GM21825 (cell line): Measurements from ENCODE around the gene PSMC3IP.

ENCODE experiments used
- ATAC-seq: cut with Tn5 transposase; IDR thresholded peaks from one replicate; pipeline ENCODE4 v1.9.1; 2021; ENCODE audit warnings: mild to moderate bottlenecking, moderate library complexity; ENCODE audit not compliant: unreplicated experiment

The PSMC3IP gene

DNA sequence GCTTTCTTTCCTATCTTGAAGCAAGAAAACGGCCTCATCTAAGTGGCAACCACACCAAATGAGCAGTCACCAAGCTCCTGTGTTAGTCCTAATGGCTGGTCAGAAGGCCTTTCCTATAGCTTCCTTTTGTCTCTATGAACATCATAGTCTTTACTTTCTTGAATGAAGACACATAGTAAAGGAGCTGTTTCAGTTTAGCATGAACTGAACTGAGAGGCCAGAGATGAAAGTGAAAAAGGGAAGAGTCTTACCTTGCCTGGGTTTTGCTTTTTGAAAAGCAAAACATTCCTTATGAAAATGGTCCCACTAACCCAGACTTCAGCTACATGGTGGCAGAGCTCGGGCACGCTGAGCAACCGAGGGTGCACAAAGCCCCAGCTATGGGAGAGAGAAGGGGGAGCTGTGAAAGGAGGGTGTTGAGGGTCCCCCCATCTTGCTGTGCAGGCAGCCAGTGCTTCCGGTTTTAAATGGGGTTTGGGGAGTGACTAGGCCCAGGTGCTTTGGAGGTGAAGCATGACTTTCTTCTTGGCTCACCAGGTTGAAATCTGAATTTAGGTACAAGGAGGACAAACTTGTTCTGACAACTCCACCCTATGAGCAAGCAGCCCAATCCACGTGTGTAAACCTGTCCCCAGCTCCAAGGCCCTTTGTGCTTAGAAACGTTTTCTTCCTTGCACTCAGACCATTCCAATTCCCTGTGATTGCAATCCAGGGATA is 9.1 kb upstream of the PSMC3IP start:
- no peak for ATAC-seq

DNA sequence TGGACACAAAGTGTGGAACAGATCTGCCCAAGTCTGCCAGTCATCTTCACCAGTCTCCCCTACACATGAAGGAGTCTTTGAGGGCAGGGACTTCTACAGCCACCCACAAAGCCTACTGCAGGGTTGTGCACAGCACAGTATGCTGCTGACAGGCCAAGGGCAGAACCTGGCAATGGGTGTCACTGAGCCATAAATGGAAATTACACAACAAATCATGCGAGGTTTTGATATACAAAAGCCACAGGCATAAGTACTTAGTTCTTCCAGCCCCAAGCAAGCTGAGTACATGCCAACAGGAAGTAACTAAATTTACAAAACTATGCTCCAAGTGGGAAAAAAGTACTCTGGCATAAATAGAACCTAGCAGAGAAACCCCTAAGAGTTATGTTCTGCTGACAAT is 7.8 kb upstream of the PSMC3IP start:
- no peak for ATAC-seq

DNA sequence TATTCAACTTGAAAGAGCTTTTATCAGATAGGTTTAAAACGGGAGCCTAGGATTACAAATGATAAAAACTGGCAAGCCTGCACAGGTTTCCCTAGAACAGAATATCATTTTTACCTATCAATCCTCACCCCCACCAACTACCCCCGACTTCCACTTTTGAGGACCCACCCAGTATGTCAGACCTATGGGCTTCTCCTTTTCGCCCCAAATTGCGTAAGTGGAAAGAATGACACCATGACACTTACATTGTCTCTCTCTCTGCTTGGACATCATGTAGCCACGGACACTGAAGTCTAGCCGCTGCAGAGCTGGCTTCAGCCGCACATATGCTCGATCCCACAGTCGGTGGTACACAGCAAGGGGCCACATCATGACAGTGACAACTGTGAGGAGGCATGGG is 7.4 kb upstream of the PSMC3IP start:
- ATAC-seq: no peak

DNA sequence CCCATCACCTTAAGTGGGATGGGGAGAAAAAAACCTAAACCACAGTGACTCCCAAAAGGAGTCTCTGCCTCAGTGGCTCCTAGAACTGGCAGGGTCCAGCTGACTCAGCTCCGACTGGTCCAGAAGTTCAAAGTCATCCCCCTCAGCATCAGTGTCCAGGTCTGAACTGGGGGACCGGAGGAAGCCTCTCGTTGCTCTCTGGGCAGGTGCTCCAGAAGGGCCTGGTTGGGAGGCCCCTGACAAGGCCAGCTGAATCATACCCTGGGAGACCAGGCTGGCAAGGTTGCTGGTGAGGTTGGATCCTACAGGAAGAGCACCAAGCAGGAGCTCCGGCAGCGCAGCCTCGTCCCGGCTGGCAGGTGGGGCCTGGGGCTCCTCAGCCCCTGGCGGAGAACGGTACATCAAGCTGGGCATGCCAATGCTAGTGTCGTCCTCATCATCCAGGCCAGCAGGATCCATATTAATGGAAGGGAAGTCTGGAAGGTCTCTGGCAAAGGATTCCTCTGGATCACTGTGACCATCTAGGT is 4.3 kb upstream of the PSMC3IP start:
- ATAC-seq: no peak

DNA sequence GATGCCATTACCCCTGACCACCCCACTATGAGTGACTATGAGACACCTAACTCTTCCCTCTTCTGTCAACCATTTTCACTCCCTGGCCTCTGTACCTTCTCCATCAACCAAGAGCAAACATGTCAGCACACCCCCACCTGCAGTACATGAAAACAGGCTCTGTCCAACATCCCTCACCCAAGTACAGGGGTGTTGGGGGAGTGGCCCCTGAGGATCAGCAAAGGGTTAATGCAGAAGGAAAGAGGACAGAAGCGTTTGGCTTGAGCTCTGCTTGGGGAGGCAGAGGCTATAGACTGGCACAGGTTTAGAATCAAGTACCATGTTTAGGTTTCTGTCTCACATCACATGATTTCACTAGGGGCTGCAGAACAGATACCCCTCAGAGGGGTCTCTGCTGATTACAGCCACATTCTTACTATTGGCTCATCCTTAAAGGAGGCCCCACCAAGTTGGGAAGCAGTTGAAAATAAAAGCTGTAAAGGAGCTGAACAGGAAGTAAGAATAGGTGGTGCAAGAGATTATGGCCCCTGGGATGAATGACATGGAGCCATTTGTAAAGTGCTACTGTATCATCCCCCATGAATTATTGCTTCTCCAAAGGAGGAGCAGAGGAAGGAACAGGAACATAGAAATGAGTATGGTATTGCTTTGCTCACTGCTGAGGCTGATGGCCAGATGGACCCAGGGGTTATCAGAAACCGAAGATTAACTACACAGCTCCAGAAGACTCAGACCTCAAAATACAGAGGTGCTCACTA is 2.4 kb upstream of the PSMC3IP start:
- ATAC-seq: no peak

DNA sequence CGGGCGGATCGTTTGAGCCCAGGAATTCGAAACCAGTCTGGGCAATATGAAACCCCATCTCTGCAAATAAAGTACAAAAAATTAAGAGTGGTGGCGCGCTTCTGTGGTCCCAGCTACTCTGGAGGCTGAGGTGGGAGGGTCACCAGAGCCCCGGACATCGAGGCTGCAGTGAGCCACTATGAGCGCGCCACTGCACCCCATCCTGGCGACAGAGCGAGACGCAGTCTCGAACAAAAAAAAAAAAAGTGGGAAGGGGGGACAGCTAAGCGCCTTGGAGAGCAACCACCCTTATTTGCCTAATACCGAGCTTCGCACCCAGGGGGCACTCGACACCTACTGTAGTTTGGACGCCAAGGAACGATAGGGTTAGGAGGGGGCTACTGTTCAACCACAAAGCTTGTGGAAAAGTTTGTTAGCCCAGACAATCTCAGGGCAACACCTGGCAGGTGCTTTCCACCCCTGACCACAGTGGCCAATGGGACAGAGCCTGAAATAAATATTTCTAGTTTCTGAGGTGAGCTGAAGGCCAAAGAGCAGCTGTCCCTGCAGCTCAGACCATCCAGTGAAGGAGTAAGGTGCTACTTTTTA is 847 bp upstream of the PSMC3IP start:
- peak; percentile 53 for ATAC-seq

DNA sequence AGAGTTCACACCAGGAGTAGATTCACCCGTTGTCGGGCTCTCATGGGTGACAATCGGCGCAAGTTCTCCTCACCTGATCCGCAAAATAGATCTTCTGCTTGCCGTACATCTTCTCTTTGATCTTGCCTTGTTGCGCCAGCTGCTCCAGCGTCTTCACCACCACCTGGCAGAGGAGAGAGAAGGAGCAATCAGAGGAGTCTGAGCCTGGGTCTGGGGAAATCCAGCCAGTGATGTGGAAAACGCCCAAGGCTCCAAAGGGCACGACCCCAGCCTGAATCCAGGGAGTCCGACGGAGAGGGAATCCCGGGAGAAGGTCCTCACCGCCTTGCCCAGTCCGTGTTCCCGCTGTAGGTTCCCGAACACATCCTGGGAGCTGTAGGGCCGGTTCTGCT is 393 bp downstream of the PSMC3IP start:
- no peak for ATAC-seq

DNA sequence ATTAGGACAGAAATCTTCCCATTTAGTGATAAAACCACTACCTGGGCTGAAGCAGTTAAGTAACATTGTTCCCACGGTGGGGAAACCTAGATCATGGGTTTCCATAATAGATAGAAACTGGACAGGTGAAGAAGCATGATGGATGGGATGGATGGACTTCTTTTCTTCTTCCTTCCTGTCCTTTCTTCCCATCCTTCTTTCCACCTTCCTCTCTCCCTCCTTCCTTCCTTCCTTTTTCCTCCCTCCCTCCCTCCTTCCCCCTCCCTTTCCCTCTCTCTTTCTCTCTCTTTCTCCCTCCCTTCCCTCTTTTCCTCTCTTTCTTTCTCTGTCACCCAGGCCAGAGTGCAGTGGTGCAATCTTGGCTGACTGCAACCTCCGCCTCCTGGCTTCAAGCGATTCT is 3.1 kb downstream of the PSMC3IP start:
- ATAC-seq: no peak

DNA sequence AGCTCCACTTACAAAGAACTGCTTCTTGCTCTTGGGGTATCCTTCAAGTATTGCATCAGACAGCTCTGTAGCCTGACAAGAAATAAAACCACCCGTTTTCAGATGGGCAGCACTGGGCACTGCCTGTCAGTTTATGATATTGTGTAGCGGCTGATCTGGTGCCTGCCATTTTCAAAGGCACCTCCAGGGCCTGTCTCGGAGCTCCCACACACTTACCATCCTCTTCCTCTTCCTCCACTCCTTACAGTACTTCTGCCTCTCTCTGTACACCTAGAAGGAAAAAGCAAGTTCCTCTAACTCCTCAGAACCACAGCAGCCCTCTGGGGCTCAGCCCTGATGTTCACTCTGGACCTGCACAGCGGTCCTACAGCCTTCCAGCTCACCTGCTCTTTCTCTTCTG is 4.4 kb downstream of the PSMC3IP start:
- ATAC-seq: no peak

DNA sequence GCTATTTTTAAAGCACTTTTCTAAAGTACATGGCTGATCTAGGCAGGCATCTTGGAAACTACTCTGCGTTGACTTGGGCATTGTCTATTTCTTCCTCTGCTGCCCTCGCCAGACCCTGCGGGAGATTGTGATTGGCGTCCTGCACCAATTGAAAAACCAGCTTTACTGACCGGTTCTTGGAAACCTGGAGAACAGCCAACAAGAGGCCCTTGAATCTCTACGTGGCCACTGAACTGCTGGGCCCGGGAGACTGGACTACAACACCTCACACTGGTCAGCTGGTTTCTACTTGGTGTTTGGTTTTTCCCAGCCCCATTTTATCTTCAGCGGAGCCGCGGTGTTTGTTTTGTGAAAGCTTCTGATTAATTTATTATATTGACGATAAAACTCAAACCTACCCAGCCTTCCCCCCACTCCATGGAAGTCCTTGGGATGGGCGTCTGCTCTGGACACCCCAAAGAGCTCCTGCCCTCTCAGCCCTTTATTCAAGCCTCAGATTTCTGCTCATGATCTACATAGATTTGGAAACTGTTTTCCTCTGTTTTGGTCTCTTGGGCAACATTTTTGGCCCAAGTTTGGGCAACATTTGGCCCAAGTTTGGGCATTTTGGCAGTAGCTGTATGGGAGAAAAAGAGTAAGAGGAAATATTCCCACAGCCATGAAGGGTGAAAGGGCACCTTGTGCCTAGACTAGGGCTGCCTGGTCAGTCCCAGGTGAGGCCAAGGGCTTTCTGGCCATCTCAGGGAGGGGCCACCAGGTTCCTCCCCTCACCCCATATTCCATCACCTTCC is 5.9 kb downstream of the PSMC3IP start:
- no peak for ATAC-seq

DNA sequence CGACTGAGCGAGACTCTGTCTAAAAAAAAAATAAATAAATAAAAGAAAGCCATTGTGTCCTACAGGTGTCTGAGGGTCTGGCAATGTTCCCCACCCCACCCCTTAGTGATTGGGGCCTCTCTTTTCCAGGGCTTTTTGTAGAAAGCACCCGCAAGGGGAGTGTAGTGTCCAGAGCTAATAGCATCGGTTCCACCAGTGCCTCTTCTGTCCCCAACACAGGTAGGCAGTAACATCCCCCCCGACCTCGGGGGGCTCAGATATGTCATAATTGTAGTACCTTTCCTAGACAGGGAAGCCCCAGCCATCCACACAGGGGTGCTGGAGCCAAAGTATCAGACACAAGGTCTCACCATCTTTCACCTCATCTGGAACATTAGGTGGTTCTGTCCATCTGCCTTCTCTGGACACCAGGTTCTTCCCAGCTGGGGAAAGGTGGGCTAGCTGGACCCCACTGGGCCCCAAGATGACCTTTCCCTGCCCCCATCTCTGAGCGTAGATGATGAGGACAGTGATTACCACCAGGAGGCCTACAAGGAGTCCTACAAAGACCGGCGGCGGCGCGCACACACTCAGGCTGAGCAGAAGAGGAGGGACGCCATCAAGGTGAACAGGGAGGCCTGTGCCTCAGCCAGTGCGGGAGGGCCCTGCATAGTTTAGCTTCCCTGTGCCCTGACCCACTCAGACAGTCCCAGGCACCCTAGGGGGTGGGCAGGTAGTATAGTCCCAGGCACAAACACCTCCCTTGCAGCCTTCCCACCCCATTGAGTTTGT is 9.0 kb downstream of the PSMC3IP start:
- ATAC-seq: no peak

DNA sequence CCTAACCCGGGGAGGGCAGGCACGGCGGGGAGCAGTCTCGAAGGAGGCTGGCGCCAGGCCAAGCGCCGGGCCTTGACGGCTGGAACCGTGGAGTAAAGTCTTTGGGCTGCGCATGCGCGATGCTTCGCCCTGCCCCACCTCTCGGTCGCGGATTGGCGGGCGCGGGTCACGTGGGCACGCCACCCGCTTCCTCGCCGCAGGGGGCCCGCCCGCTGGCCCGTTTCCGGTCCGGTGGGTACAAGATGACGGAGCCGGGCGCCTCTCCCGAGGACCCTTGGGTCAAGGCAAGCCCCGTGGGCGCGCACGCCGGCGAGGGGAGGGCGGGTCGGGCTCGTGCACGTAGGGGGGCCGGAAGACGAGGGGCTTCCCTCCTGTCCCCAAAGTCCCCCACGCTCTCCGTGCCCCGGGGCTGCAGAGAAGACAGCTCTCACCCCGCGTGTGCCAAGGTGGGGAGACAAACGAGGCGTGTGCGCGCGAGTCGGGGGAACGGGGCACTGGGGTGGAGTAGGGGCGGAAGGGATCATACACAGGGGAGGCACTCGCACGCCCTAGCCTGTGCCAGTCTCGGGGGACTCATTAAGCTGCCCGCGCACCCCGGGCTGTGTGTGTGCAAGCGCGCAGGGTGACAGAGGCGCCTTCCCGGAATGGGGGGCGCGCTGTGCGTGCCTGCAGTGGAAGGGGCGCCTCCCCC is 10.5 kb downstream of the PSMC3IP start, which contains the start of gene MLX:
MLX (plus strand) TSS at position 218 of the 691 bp plus-strand sequence; CDS start at position 243, 25 bp downstream.
- no peak for ATAC-seq

DNA sequence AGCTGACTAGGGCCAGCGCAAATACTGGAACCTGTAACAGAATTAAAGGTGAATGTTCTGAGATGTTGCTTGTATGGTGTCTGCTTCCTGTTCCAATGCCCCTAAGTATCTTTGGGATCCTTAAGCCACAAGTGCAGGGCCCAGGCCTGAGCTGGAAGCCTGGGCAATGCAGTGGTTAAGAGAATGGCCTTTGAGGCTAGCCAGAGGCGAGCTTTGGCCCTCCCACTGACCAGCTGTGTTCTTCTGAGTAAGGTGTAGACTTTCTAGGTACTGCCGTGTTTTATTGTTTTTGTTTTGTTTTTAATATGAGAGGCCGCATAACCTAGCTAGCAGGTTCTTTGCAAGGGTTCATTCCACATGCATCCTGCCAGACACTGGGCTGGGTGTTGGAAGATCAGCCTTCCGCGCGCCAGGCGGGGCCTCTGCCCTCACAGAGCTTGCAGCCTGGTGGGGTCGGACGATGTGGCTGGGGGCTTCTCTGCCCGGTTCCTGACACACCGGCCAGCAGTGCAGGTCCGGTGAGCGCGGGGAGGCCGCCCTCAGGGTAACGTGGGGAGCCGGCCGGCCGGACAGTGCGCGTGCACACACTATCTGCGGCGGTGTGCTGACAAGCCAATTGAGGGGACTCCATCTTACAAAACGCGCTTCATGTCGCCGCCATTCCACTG is 11.2 kb downstream of the PSMC3IP start:
- ATAC-seq: no peak

DNA sequence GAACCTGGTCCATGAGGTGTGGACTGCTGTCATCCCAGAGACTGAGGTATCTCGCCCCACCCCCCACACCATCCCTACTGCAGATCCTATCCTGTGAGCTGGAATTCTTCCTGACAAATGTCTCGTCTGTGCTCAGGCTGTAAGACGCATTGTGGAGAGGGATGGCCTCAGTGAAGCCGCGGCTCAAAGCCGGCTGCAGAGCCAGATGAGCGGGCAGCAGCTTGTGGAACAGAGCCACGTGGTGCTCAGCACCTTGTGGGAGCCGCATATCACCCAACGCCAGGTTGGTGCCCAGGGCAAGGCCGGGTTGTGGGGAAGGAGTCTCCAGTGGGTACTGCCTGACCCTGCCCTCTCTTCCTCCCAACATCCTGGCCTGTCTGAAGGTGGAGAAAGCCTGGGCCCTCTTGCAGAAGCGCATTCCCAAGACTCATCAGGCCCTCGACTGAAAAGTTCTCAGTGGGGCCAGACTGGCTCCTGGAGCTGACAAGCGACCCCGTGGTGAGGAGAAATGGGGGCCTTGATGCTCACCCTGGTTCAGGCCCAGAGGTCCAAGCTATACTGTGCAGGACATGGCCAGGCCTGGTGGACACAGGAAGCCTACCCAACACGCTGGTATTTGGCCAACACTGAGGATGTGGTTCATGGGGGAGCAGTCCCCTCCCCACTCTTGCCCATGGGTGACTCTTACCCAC is 11.9 kb downstream of the PSMC3IP start:
- ATAC-seq: no peak

DNA sequence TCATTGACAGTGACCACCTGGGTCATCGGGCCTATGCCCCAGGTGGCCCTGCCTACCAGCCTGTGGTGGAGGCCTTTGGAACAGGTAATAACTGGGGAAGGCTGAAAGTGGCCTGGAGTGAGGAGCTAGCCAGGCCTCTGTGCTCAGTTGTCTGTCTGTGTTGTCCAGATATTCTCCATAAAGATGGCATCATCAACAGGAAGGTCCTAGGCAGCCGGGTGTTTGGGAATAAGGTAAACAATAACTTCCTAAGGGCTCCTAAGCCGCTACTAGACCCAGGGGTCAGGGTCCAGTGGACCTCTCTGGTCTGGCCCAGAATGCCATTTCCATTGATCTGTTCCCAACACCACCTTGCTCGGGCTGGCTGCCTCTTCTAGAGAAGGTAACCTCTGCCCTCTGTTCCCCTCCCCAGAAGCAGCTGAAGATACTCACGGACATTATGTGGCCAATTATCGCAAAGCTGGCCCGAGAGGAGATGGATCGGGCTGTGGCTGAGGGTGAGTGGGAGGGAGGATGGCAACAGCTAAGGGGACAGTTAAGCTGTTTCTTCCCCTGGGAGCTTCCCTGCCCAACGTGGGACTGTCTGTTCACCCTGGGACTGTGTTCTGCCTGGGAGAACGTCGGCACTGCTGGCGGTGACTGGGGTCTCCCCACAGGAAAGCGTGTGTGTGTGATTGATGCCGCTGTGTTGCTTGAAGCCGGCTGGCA is 12.6 kb downstream of the PSMC3IP start:
- ATAC-seq: no peak

DNA sequence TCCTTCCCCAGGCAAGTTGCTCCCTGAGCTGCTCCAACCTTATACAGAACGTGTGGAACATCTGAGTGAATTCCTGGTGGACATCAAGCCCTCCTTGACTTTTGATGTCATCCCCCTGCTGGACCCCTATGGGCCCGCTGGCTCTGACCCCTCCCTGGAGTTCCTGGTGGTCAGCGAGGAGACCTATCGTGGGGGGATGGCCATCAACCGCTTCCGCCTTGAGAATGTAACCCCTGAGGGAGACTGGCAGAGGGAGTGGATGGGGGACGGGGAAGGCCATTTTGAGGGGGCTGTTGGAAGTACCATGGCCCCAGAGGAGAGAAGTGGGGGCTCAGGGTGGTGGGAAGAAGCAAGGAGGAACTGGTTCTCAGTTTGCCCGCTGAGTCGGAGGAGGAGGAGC is 13.6 kb downstream of the PSMC3IP start:
- no peak for ATAC-seq

DNA sequence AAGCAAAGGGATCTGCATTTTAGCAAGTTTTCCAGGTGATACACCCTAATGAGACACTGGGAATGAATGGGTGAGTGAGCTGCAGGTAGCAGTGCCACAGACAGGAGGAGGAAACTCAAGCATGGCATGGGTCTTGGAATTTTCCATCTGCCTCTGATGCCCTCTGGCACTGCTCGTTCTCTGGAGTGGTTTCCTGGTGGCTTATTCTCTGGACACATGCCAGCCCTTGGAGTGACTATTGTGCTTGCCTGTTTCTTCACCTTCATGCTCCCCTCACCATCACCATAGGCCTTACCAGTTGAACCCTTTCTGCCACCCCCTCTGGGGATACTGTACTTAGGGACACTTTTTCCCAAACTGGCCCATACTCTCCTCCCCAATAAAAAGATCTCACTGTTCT is 14.0 kb downstream of the PSMC3IP start:
- ATAC-seq: no peak

DNA sequence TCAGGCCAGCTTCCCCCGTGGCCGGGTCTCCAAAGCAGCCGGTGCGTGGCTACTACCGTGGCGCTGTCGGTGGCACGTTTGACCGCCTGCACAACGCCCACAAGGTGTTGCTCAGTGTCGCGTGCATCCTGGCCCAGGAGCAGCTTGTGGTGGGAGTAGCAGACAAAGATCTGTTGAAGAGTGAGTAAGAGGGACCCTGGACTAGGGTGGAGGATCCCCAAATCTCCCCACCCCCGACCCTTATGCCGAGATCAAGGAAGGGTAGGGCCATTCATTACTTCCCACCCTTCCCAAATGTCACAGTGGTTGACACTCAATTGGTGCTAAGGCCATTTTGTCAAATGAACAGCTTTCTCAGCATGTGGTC is 14.4 kb downstream of the PSMC3IP start:
- ATAC-seq: no peak
